GM21381 (cell line): ENCODE measurements around the gene ANKRD1.
"Not testable (repeated sequence)": the region's sequence is repeated elsewhere in the genome, so short reads cannot be mapped to it uniquely, and the experiment has no call there.

Experiments
- ATAC-seq: cut with Tn5 transposase; IDR thresholded peaks from one replicate; pipeline ENCODE4 v1.9.1; 2021; ENCODE audit warnings: mild to moderate bottlenecking, moderate library complexity; ENCODE audit not compliant: unreplicated experiment

Gene ANKRD1

DNA sequence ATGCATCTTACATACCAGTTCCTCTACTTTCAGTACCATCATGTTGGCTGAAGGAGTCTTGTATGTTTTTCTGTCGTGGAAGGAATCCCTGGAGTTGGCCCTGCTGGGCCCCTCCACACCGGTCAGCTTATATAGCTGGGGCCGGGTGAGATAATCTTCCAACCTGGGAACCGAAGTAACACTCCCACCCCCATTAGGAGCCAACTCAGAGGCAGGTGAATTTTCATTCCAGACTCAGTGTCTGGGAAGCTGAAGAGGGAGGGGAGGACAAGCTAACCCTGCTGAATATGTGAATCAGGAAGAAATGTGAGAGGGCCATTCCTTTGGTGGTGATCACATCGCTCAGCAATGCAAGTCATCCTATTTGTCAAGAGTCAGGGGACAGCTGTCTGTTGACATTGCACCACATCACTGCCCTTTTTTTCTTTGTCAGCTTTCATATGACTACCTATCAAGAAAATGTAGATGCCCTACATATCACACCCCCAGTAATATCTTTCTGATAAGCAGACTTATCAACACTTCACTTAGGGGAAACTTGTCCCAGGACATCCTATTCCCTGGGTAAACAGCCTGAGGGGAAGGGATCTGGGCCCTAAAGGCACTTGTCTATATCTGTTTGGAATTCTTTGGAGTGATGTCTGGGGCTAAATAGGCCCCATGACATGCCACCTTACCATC lies at the start of gene ANKRD1:
TSS of gene ANKRD1 (minus strand) at position 102 of the 681 bp plus-strand sequence. CDS start at position 42, 60 bp downstream.
- ATAC-seq, result no peak

DNA sequence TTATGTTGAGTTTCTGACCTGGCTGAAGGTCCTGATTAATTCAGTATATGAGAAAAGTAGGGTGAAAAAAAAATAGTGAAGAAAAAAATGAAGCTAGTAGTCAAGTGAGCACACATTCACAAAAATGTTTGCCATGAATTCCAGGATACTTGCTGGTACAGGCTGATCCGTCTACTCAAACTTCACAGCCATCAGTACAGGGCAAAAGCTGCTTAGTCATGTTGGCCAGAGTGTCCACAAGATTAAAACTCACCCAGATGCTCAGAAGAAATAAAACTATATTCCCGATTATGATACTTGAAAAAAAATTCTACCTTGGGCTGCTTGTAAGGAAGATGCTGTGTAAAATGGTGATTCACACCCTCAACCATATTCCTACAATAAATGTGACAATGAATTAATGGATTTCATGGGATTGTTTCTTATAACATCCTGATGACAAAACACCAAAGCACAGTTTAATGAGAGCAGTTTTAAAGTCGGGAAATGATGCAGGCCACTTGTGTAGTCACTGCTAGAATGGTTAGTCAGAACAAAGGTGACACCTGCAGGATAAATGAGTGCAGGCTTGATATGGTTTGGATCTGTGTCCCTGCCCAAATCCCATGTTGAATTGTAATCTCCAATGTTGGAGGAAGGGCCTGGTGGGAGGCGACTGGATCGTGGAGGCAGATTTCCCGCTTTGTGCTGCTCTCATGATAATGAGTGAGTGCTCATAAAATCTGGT lies 49.2 kb upstream of the ANKRD1 start:
- ATAC-seq, result no peak

DNA sequence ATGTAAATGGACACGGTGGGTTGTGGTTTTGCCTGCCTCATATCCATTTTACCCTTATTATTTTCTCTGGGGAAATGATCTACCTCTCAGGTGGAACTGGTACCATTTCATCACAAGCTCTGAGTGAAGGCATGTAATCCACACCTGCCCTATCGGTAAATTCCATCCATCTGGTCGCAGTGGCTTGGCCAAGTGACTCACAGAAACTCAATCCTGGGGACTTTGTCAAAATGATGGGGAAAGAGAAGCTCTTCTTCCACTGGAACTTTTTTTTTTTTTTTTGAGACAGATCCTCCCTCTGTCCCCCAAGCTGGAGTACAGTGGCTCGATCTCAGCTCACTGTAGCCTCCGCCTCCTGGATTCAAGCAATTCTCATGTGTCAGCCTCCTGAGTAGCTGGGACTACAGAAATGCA lies 48.2 kb upstream of the ANKRD1 start:
- ATAC-seq, result no peak

DNA sequence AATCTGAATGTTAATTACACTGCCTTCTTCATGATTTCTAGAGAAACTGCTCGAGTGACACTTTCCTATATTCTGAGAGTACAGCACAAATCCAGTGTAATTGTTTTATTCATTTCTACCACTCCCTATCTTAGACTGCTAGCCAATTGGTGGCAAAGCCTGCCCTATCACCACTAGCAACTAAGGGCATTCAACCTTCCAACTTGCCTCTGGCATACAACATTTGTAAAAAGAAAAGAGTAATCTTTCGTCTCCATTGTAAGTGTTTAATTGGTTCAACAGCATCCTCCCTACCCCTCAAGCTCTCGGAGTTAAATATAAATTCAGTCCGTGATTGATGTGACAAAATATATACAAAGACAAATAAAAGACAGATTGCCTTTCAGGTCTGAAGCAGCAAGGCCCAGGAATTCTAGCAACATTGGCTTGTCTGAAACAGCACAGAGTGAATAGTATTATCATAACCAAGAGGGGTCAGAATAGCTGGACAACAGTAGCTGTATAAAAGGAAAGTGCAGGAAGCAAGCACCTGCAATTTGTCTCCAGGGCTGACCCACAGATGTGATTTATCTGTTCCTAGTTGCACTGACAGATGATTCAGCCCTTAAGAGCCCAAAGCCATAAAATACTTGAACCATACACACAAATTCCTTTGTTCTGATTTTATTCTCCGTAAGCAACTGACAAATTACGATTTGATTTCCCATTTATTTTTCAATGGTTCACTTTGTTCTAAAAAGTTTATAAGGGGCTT lies 47.6 kb upstream of the ANKRD1 start:
- ATAC-seq, result no peak

DNA sequence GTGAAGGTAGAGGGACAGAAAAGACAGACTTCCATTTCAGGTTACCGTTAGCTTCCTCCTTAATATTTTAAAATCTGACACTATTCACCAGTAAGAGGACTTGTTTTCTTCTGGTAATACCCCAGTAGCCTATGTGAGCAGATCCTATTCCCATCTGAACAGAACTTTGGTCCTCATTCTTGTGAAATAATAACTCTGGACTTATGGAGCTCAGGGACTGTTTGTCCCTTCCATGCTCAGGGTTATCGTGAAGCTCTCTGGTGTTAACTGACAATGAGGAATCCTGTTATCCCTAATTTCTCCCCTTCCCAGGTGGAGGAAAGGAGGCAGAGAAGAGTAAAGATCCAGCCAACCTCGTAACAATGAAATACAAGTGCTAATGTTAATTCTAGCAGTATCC lies 47.0 kb upstream of the ANKRD1 start:
- ATAC-seq, result no peak

DNA sequence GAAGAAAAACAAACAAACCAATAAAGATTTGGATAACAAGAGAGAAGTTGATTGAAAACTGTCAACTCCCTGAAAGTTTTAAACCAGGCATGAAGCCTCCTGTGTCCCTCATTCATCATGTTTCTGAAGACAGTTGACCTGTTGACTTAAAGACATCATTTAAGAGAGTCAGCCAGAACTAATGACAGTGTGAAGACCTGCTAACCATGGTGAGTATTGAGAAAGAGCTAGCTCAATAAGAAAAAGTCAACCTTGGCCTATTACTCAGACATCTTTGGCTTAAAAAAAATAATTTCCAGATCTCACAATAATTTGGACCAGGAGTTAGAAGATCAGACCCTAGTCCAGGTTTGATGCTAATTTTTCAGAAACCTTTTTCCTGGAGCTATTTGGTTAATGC lies 45.3 kb upstream of the ANKRD1 start:
- no peak for ATAC-seq

DNA sequence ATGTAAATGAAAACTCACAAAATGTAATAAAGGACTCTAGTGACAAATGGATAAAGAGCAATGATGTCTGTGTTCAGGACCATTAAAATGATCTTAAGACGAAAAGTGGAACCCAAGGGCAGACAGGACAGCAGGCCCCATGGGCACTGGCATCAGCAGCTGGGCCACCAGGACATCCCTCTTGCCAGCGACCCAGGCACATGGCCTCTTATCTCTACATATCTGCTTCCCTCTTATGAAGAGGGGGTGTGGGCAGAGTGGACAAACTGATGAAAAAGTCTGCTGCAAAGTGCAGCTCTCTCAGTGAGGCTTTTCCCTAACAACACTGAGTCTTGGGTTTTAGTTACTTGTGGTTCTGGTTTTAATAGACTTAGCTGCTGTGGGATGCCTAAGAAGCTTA lies 44.8 kb upstream of the ANKRD1 start:
- ATAC-seq, result no peak

DNA sequence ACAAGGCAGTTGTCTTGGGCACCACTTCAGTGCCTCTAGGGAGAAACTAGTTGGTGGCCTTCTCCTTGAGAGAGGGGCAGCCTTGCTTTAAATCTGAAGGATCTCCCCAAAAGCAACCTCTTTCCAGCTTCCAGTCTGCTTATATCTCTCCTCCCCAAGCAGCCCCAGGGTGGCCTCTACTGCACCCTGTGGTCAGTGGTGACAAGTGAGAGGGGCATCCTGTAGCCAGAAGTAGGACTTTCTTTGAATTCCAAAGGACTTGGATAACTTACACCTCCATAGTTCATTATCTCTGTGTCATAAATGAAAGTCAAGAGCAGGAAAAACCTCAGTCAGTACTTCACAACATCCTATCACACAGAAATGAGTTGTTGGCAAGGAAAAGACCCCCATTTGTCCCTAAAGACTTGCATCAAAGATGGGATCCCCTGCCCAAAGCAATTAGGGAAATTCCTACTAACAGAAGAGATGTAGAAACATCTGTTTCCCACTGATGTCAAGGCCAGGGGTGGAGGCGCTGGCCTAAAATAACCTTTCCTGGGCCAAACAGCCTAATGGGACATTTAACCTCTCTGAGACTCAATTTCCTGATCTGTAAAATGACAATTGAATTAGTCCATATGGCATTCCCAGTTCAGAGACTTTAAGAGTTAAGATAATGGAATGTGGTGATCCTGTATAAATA lies 44.0 kb upstream of the ANKRD1 start:
- ATAC-seq, result no peak

DNA sequence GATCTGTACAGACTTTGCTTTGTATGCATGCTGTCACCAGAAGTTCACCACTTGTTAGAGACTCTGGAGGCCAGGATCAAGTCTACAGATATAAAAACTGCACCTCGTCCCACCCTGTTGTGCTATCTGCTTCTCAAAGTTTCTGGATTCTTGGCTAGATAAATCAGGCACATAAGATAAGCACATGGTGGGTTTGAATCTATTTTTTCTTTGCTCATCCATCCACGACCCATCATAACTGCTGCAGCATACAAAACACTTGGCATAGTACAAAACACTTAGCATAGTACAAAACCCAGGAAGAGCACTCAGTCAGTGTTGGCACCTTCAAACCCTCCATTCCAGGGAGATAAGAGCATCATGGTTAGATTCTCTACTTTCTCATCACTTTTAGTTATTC lies 42.4 kb upstream of the ANKRD1 start:
- no peak for ATAC-seq

DNA sequence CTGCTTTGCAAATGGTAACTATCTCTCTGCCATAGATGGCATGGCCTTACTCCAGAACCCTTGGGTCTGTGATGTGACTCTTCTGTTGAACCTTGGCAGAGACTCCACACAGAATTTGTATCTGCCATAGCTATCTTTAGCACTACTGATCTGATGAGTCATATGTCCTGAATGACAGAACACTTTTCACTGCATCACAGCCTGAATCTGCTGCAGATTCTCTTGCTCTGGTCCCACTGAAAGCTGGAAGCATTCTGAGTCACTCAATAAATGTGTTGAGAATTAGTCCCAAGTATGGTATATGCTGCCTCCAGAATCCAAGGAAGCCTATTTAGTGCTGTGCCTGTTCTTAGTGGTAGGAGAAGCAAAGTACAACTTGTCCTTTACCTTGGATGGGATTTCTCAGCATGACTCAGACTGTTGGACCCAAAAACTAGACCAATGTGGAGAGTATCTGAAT lies 39.5 kb upstream of the ANKRD1 start:
- ATAC-seq, result peak; percentile 64

DNA sequence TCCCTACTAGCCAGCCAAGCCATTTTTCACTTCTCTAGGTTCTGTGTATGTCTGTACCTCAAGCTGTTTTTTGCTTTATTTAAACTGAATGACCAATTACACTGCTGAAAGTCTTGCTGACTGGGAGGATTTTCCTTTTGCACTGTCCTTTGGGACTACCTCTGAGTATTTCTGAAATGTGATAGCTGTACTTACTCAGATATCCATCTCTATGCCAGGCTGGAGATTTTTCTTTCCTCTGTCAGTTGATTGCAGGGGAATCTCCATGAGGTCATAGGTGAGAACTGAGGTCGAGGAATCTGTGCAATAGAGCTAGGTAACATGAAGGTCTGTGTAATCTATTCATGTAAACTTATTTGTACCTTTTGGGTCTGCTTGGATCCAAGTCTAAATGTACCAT lies 38.9 kb upstream of the ANKRD1 start:
- ATAC-seq, result peak; percentile 14

DNA sequence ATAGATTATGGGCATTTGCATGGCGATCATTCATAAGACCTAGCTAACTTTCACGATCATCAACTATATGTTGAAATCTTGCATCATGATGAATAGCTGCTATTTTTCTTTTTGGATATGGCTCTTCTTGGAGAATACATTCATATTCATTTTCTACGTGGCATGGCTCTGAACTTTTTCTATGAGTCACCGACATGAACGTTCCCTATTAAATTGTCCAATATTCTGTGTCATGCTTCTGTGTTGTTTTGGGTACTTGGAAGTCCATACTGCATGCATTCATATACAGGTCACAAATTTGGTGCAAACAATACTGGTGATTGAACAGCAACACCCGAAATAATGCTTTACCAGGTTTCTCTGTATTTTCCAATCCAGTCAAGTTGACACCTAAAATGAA lies 37.9 kb upstream of the ANKRD1 start:
- ATAC-seq, result no peak

DNA sequence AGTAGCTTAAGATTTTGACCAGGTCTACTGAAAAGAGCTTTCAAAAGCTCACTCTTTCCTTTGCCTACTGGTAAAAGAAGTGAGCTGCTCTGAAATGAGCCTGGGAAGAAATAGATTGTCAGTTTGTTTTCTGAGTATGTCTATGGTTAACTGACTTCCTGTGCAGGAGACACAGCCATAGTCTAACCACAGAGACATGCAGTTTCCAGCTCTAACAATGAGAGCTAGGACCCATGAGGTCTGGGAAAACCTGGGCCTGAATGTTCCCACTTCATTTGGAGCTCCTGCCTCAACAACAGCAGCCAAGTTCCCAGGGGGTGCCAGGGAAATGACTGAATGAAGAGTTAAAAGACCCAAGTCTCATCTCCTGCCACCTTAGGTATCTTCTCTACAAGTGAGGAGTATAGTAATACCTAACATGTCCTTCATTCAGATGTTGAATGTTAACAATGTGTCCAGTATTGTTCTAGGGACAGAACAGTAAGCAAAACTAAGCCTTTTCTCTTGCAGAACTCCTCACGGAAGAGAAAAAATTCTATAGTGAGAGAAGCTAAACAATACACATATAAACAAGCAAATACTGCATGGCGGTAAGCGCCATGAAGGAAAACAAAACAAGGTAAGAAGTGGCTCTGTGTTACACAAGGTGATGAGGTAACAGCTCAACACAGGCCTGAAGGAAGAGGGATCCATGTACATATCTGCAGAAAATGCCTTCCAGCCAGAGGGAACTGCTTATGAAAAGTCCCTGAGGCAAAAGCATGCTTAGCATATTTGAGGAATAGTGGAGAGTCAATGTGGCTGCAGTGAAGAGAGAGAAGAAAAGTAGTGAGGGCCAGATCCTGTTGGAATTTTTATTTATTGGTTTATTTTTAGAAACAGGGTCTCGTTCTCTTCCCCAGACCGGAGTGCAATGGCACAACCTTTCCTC lies 26.4 kb upstream of the ANKRD1 start:
- ATAC-seq, result peak; percentile 71

DNA sequence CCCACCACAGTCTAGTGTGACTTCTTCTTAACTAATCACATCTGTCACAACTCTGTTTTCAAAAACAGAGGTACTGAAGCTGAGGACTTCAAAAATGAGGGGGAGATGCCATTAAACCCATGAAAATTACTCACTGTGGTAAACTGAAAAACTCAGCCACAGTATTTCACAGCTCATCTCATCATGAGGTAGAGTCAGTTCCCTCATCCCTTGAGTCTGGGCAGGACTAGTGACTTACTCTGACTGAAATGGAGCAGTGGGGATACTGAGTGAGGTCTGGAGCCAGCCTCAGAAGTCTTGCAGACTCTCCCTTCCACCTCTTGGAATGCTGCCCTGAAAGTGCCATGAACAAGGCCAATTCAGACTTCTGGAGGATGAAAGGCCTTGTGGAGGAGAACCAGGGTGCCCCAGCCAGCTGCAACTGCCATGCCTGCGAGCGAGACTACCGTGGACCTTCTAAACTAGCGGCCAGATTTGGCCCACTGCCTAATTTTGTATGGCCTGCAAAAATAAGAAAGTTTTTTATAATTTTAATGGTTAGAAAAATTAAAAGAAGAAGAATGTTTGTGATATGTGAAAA lies 24.7 kb upstream of the ANKRD1 start:
- no peak for ATAC-seq

DNA sequence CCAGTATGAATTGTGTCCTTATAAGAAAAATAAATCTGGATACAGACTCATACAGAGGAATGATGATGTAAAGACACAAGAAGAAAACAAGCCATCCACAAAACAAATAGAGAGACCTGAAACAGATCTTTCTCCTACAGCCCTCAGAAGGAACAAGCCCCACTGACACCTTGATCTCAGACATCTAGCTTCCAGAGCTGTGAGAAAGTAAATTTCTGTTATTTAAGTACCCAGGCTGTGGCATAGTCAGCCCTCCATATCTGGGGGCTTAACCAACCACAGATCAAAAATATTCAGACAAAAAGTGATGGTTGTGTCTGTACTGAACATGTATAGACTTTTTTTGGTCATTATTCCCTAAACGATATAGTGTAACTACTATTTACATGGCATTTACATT lies 23.9 kb upstream of the ANKRD1 start:
- ATAC-seq, result no peak

DNA sequence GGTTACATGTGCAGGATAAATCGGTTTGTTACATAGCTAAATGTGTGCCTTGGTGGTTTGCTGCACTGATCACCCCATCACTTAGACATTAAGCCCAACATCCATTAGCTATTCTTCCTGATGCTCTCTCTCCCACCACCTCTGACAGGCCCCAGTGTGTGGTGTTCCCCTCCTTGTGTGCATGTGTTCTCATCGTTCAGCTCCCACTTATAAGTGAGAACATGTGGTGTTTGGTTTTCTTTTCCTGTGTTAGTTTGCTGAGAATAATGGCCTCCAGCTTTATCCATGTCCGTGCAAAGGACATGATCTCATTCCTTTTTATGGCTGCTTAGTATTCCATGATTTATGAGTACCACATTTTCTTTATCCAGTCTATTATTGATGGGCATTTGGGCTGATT lies 22.1 kb upstream of the ANKRD1 start:
- ATAC-seq, result not testable (repeated sequence)

DNA sequence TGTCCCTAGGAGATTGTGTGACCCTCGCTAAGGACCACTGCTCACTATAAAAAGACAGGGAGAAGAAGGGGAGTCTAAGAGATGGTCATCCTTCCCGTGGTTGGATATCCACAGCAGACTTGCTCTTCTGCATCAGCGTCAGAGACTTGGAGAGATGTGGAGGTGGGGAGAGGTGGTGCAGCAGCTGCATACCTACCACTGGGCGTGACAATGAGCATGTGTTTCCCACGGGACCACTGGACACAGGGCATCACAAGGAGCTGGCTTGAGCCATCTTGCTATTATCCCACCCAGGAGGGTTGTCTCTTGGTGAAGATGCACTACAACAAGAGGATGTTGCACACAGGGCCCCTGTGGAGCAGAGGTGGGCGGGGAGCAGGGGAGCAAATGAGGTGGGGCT lies 18.8 kb upstream of the ANKRD1 start:
- no peak for ATAC-seq

DNA sequence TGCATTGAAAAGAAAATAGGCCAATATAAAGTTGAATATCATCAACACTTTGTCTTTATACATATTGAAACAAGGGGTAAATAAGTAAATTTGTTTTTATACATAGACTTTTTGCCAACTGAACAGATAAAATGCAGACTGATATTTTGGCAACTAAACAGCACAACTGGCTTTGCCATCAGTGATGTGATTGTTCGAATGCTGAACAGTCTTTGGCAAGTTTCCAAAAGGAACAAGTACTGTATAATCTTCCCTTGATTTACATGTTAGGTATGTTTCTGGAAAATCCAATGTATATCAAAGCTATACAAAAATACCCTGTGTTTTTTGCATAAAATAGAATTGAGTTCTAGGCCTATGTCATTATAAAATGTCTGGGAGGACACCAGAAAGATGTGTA lies 18.2 kb upstream of the ANKRD1 start:
- no peak for ATAC-seq

DNA sequence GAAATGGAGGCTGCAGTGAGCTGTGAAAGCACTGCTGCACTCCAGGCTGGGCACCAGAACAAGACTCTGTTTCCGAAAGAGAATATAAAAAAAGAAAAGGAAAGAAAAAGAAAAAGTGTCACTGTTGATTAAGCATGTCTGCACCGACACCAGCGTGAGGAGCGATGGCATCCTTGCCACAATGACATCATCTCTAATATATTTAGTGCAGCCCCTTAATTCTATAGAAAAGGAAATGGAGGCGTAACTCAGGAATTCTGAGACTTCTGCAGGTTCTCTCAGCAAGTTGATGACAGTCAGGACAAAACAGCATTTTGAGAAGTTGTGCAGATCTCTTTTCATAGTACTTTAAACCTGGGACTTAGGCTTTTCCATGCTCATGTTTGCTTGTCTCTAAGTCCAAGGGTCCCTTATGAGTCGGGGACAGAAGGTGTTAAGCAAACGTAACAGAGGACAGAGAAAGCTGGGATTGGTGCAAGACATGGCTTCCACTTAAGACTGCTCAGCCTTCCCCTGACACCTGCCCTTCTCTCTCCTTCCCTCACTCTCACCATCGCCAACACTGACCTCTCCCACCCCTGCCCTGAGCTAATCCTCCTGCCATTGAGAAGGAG lies 16.9 kb upstream of the ANKRD1 start:
- no peak for ATAC-seq
